NCI-H1105 (cell line): ENCODE results near the gene ESR2.
A peak's percentile ranks its signal among the peaks of the same experiment; 100 is the strongest.
"Not testable (repeated sequence)": the region's sequence is repeated elsewhere in the genome, so short reads cannot be mapped to it uniquely, and the experiment has no call there.

Source experiments
- DNase-seq: peaks from one replicate; lab custom pipeline; 2025; lab: John Stamatoyannopoulos, UW

ESR2 gene

DNA sequence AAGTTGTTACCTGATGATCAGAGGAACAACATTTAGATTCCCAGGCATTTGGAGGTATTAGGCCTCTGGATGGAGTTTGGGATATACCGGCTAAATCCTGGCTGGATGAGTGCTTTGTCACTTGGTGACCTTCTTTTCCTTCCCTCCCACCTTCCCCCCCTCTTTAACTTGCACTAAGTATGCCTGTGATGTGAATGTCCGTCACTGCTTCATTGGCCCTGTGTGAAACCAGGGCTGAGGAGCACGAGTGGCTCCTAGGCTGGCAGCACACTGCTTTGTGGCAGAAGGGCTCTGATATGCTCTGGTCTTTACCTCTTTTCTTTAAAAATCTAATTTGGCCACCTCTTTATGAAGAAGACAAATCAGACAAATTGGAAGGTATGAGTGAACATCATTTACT is 95.7 kb downstream of the ESR2 start:
- DNase-seq: no peak

DNA sequence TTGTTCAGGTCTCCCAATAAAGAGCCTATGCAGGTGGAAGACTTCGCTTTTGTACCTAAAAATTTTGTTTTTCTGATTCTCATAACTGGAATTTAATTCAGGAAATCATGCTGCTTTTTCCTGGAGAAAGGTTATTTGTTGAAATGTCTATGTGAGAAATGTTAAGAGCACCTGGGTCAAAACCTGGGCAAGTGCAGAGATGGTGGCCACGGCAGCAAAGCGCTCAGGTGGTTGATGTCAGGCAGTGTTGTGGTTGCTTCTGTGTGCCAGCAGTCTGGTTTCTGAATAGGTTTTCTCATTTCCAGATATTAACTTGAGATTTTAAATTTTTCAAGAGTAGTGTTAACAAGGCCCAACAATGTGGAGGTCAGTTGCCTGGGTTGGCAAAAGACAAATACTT is 96.2 kb downstream of the ESR2 start:
- DNase-seq: no peak

DNA sequence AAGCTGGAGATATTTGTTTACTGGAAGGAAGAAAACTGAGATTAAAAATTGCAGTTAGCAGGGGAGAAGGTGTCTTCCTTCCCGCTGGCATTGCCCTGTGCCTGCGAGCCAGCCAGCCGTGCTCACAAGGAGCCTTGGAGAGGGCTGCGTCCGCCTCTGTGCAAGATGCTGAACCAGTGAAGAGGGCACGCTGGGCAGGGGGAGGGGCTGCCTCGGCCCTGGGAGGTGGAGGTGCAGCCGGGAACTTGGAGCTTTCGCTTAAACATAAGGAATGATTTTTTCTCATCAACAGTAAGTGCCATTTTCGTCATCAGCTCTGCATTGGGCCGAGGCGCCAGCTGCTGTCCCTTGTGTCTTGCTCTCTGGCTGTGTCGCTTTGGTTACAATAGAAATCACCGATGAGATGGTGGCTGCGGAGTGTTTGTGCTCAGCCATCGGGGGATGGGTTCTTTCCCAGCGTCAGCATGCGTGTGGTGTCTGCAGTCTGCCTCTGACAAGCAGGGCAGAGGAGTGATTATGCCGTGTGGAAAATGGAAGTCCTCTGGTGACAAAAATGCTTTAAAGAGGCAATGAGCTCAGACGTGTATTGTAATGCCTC is 97.3 kb downstream of the ESR2 start:
- DNase-seq: peak; percentile 45

DNA sequence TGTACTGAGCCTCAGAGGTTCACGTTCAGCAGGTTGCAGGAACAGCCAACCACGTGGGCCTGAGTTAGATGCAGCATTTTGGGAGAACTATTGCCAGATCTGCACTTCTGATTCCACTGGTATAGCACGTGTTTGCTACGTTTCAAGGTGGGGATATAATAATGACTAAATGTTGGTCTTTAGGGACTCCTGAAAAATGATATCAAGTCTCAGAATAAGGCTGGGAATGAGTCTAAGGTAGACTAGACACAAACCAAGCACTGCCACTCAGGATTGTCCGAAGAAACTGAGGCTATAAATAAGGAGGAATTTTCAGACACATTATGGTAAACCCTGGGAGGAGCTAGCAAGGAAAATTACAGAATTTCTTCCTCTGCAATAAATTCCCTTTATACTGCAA is 98.1 kb downstream of the ESR2 start:
- no peak for DNase-seq

DNA sequence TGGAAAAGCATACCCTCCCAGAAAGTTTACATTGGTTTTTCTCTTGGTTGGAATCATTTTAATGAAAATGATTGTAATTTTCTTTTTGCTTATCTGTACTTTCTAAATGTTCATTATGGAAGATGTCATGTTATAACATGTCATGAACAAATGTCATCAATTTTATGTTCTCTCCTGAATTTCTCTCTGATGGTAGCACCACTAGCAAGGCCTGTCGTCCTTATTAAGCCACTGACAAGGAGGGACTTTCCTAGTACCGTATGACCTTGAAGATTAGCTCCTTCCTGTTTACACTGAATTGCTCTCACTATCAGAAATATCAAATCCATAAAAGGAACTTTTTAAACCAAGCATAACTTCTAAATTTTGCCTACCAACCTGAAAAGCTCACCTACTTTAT is 99.0 kb downstream of the ESR2 start:
- no peak for DNase-seq

DNA sequence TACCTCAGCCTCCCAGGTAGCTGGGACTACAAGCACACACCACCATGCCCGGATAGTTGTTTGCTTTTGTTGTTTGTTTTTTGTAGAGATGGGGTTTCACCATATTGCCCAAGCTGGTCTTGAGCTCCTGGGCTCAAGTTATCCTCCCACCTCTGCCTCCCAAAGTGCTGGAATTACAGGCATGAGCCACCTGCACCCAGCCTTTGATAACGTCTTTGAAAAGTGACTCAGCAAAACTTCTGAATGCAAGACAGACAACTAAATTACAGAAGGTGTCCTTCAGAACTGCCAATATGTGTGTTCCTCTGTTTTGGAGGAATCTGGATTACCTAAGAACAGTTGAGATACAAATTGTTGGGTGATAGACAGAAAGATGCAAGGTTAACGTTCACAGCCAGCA is 99.8 kb downstream of the ESR2 start:
- DNase-seq: no peak

DNA sequence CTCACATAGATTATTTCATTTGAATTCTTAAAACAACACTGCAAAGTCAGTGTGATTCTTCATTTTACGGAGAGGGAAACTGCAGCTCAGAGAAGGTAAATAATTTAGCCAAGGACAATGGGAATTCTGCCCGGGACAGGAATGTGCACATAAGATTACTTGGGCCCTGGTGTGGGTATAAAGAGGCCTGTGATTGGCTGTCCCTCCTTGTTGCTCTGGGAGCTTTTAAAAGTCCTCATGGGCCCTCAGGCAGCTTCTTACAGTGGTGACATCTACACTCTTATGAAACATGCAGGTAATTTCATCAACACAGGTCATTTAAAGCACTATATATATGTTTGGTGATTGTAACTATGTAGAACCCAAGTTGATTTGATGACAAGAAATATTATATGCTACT is 100.3 kb downstream of the ESR2 start:
- no peak for DNase-seq

DNA sequence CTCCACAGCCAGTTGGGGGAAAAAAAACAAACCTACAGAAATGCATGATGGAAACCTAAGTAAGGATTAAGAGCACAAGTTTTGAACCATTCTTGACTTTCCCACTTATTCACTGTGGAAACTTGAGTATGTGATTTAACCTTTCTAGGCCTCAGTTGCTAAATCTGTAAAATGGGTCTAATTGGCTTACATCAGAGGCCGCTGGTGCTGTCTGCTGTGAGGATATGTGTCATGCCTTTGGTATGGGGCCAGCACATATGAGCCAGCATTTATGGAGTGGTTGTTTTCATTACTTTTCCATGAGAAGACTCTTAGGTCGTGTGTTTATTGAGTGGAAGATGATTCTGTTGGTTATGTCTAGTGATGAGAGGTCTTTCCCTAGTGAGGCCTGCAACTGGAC is 102.4 kb downstream of the ESR2 start:
- no peak for DNase-seq

DNA sequence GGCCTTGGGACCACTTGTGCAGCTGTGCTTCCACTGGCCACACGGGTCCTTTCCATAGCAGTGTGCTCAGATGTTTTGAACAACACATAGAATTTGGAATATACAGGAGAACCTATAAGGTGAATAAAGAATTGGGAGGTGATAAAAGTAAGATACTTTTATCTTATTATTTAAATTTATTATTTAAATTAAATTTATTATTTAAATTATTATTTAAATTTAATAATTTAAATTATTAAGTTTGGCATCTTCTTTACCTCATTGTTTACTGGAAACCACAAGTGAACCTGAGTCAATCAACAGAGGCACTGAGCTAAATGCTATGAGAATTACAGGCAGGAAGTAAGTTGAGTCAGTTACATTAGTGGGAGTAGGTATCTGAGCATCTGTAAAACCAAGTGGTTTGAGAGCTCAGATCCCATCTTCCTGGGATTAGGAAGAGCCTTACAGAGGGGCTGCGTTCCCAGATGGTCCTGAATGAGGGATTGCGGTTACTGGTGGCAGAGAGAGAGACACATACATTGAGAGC is 103.1 kb downstream of the ESR2 start:
- DNase-seq: no peak

DNA sequence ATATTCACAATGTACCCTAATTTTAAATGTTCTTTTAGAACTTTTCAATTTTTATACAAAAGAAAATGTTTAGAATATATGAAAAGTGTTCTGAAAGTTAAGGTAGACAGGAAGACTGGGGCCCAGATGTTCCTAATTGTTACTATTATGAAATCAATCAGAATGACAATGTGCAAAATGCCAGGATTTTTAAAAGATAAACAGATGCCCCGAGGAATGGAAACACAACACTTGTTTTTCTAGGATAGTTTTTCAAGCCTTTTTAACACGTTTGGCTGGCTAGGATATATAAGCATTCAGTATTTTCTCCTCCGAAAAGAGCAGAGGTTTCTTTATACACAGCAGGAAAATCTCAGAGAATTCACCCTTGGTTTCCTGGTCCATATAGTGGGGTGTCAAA is 106.8 kb downstream of the ESR2 start:
- no peak for DNase-seq

DNA sequence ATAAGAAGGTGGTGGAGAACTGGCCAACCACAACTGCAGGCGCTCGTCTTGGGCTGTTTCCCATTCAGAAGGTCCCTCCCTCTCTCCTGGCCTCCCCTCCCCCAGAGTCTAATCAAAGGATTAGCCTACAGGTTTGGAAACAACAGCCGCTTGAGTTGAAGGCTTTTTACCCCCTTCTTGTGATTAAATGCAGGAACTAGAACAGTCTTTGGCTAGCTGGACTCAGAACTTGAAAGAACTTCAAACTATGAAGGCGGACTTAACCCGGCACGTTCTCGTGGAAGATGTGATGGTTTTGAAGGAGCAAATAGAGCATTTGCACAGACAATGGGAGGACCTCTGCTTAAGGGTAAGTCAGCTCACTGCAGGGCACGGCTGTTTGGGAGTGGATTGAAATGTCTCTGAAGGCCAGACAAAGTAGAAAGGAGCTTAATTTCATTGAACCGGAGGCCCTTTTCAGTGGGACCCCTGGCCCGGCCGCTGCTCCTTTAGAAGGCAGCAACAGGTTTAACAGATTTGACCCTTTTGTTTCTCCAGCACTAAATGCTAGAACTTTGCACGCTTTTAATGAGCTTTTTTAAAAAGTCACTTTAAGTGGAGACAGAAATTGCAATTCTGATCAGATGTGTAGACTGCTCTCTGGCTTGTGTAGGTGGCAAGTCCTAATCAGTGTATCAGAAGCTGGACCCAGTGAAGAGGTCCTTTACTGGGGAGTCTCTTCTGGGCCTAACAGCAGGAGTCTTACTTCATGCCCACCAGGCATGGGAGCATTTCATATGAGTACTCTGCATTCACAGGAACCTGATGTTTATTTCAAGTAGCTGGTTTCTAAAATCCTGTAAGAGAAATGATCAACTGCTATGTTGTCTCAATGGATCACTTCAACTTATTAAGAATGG is 107.7 kb downstream of the ESR2 start:
- no peak for DNase-seq

DNA sequence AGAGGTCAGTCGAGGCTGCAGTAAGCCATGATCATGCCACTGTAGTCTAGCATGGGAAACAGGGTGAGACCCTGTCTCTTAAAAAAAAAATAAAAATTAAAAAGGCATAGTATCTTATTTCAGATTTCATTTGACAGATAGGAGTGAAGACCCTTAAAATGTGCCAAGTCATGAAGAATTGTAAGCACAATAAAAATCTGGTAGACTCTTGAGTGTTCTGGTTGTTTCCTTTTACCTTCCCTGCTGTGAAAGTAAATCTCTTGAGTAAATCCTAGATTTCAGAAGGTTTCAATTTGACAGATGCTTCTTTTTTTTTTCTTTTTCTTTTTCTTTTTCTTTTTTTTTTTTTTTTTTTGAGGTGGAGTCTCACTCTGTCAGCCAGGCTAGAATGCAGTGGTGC is 109.0 kb downstream of the ESR2 start:
- DNase-seq: no peak

DNA sequence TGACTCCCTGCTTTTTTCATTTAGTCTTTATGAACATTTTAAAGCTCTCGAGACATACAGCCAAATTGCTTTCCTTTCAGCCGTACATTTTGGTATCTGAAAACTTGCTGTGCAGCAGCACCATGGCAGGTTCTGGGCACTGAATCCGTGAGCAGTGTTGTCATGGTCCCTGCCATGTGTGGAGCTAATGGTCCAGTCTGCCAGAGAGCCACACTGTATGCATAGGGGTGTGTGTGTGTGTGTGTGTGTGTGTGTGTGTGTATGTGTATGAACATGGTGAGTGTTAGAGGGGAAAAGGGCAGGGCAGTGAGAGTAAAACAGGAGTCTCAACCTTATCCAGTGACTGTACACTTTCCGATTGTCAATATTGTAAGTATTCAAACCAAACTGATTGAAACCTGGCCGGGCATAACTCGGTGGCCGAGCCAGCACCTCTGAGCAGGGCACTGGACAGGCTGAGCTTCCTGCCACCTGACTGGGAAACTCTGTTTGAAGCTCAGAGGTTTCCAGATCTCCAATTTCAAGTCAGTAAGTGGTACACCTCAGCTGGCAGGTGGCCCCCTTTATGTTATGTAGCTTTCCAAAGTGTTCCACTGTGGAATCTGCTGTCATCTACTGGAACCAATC is 110.0 kb downstream of the ESR2 start:
- DNase-seq: no peak

DNA sequence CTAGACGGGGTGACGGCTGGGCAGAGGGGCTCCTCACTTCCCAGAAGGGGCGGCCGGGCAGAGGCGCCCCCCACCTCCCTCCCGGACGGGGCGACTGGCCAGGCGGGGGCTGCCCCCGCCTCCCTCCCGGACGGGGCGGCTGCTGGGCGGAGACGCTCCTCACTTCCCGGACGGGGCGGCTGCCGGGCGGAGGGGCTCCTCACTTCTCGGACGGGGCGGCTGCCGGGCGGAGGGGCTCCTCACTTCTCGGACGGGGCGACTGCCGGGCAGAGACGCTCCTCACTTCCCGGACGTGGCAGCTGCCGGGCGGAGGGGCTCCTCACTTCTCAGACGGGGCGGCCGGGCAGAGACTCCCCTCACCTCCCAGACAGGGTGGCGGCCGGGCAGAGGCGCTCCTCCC is 111.3 kb downstream of the ESR2 start:
- not testable (repeated sequence) for DNase-seq

DNA sequence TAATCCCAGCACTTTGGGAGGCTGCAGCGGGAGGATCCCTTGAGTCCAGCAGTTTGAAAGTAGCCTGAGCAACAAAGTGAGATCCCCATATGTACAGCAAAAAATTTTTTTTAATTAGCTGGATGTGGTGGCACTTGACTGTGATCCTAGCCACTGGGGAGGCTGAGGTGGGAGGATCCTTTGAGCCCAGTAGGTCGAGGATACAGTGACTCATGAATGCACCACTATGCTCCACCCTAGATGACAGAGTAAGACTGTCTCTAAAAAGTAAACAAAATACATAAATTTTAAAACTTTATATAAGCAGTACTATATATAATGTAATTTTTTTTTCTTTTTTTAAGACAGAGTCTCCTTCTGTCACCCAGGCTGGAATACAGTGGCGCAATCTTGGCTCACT is 115.4 kb downstream of the ESR2 start:
- no peak for DNase-seq

DNA sequence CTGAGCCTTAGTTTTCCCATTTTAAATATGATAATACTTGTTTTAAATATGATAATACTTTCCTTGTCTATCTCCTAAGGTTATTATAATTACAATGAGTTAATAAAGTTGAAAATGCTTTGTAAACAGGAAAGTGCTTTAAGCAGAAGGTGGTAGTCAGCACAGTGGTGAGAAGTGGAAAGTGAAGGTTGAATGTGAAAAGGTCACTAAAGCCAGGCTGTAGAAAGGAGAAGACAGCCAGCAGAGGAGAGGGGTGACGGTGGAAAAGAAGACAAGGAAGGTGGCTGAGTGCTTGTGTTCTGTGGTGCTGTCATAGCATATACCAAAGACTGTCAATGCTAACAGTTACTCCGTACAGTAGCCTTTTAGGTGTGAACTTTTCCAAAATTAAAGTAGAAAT is 117.8 kb downstream of the ESR2 start:
- DNase-seq: no peak

DNA sequence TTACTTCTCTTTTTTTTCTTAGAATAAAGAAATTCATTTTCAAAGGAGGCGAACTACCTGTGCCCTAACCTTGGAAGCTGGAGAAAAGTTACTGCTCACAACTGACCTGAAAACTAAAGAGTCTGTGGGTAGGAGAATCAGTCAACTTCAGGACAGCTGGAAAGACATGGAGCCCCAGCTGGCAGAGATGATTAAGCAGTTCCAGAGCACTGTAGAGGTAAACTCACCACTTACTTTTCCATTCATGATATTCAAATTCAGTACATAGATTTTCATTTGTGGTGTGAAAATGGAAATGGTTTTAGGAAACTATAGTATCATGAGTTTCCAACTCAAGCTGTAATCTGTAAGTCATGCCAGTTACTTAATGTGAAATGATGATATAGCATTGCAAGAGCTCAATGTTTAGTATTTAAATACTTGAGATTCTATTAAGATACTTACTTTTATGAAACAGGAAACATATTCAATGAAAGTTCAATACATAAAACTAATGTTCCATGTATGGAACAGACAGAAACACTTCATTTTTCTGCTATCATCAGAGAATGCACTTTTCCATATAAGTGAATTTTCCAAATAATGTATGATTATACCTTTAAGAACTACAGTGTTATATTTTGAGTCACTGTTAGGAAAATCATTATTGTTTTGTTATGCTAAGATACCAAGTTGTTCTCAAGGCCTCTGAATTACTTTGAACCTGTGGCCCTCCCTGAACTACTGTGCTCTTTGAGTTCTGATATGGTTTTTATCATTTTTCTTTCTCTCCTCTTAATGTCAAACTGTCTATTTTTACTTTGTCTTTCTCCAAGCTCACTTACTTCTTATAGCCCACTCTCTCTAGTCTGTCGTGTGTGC is 119.0 kb downstream of the ESR2 start:
- DNase-seq: no peak

DNA sequence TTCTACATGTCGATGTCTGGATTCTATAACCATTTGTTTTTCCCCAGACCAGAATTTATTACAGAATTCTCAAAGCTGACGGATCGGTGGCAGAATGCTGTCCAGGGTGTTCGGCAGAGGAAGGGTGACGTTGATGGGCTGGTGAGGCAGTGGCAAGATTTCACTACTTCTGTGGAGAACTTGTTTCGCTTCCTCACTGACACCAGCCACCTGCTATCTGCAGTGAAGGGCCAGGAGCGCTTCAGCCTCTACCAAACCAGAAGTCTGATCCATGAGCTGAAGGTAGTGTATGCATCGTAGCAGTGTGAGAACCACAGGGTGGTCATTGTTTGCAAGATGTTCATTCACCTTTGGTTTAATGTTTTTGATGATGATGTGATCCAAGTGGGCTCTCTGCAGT is 124.0 kb downstream of the ESR2 start:
- no peak for DNase-seq

DNA sequence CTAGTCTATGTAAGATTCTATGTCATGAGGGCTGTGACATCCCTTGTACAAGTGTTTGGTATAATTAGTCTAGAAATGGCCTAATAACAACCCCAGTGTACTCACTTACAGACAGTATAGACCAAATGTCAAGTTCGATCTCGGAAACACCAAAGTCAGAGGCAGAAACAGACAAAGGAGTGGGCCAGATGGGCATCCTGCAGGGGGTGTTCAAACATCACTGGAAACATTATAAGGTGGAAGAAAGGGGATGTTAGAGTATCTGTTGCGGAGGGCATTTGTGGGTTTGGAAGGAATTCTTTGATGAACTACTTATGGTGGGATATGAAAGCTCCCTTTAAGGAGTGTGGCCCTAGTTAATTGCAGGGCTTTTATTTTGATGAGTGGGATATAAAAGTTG is 134.6 kb downstream of the ESR2 start:
- DNase-seq: no peak

DNA sequence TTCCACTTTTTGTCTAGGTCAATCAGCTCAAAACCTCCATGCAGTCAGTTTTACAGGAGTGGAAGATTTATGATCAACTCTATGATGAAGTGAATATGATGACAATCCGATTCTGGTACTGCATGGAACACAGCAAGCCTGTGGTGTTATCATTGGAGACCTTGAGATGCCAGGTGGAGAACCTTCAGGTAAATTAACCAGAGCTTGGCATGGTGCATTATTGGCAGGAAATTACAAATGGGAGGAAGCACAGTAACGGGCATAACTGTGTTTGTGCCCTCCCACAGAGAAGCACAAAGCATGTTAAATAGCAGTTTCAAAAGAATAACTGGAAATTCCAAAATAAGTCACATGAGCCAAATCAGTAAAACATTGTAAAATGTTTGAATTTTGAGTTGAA is 135.6 kb downstream of the ESR2 start:
- DNase-seq: no peak

DNA sequence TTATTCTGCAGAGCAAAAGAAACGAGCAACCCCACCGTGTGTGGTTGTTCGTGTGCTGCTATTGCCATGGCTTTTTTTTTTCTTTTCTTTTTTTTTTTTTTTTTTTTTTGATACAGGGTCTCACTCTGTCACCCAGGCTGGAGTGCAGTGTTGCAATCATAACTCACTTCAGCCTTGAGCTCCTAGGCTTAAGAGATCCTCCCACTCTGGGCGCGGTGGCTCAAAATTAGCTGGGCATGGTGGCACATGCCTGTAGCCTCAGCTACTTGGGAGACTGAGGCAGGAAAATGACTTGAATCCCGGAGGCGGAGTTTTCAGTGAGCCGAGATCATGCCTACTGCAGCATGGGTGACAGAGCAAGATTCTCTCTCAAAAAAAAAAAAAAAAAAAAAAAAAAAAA is 144.2 kb downstream of the ESR2 start:
- DNase-seq: no peak

DNA sequence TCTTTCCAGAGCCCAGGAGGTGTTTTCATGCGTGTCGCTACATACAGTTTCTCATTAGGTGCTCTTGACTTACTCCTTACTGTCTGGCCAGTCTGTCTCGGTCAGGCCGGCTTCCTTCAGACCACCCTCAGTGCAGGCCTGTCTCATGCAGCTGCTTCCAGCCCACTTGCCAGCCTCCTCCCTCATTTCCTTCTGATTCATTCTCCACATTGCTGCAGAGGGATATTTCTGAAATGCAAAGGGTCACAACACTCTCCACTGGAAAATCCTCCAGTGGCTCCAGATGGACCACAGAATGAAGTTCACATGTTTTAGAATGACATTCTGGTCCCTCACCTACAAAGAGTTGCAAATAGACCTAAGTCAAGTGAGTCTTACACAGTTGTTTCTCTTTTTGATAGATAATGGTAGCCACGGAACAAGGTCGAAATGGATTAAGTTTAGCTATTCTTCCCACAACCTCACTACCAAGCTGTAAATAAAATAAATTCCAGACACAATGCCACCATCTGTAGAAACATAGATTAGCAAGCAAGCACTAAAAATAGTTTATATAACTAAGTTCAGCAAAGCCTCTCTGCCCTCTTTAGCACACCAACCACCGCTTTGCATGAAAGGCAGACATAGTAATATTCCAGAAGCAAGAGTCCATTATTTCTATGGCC is 146.9 kb downstream of the ESR2 start:
- DNase-seq: no peak
